CD4-positive, alpha-beta T cell treated with Interleukin-17A for 1 hour (primary cell): ENCODE measurements around the gene GPBP1.
"Not testable (repeated sequence)": the region's sequence is repeated elsewhere in the genome, so short reads cannot be mapped to it uniquely, and the experiment has no call there.

Experiments used
- DNase-seq: peaks from one replicate; pipeline ENCODE4 v3.0.0-alpha.2; 2020

Gene GPBP1

DNA sequence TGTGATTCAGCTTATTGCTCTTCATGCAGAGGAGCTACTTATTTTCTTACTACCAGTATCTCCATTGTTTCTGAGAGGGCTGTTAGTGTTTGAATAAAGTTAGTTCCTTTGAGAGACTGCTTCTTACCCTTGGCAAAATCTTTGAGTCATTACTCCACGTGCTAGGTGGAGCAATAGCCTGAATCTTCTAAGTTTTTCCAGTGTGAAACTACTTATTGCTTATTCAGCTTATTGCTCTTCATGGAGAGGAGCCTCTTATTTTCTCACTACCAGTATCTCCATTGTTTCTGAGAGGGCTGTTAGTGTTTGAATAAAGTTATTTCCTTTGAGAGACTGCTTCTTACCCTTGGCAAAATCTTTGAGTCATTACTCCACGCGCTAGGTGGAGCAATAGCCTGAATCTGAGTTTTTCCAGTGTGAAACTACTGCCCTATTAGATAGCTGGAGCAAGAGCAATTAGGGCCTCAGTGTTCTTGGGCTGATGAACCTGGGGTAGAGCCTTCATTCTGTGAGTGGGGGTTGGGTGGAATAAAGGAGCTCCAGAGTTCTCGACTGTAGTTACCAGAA is 41.9 kb downstream of the GPBP1 start:
- no peak for DNase-seq

DNA sequence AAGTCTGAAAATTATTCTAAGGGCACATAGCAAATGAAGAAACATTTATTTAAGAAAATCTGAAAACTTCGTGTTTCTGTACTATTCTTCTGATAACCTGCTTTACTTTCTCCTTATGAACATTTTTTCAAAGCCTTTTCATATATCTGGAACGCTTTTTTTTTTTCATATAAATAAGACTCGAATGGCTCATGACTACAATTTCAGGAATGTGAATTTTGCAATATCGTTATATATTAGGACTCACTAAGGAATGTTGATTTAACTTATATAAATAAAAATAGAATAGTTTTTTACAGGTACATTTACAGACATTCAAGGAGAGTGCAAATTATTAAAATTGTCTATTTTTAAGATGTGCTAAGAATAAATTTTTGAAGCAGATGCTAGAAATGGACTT is 42.9 kb downstream of the GPBP1 start:
- no peak for DNase-seq

DNA sequence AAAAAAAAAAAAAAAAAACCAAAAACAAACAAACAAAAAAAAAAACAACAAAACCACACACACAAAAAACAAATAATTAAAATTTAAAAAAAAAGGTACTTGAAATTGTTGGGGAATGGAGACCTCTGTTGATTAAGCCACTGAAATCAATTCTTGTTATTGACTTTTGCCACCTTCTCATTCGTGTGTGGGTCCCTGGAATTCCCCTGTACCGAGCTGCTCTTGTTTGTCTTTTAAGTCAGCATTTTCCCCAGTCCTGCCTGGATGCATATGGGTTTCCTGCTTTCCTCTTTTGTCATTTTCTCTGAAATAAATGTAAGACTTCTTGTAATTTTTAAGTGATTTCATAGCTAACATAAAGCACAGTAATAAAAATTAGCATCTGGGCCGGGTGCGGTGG is 45.5 kb downstream of the GPBP1 start:
- peak; percentile 51 for DNase-seq

DNA sequence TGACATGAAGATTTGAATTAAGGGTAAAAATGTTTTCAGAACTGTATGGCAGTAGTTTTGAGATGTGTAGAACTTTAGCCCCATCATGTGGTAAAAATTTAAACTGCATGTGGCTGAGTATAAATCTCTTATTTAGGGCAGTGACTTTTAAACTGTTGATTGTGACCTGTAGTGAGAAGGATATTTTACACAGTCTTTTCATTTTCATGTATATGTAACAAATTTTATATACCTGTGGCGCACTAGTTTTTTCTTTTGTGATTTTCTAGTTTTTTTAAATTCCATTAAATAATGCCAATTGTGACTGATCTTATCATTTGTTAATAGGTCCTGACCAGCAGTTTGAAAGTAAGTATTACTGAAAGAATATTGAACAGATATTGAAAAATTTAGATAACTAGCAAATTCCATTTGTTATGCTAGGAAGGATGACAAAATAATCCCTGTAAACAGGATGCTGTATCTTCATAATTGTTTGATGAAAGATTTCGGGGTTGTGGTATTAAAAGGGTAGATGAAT is 47.2 kb downstream of the GPBP1 start:
- DNase-seq: peak; percentile 85

DNA sequence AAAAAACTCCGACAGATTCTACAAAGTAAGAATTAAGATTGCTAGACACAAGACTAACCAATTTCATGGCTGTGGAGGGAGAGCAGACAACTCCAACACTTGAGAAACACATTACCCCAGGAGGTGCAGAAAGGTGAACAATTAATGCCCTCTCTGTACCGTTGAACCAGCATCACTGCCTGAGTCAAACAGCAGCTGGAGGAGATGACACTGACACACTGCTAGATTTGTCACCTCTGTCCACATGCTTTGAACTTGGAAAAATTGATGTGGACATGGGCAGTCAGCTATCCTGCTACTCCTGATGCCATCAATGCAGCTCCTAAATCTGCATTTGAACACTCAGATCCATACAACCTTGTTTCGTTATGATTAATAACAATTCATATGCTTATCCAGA is 51.7 kb downstream of the GPBP1 start:
- DNase-seq: no peak

DNA sequence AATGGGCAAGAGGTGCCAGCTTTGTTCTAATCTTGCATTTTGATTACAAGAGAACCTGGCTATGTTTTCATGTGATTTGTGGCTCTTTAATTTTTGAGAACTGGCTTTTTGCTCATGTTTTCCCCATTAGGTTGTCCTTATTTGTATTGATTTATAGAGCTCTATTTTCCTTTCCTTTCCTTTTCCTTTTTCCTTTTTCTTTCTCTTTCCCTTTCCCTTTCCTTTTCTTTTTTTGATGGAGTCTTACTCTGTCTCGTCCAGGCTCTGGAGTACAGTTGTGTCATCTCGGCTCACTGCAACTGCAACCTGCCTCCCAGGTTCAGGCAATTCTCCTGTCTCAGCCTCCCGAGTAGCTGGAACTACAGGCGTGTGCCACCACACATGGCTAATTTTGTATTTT is 55.5 kb downstream of the GPBP1 start:
- DNase-seq: no peak

DNA sequence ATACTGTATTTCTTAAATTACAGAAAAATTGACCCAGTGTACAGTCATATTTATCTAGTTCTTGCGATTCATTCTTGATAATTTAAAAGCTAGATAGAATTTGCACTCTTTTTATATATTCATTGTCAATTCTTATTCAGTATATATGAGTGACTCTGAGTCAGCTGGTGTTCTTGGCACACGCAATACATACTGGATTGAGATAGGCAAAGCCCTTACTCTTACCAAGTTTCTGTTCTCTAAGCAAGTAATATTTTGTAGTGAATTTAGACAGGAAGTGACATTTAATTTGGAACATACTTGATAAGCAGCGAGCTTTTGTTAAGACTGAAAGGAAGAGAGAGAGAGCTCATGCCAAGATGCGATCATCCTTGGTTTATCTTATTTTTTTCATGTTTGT is 57.7 kb downstream of the GPBP1 start:
- DNase-seq: no peak

DNA sequence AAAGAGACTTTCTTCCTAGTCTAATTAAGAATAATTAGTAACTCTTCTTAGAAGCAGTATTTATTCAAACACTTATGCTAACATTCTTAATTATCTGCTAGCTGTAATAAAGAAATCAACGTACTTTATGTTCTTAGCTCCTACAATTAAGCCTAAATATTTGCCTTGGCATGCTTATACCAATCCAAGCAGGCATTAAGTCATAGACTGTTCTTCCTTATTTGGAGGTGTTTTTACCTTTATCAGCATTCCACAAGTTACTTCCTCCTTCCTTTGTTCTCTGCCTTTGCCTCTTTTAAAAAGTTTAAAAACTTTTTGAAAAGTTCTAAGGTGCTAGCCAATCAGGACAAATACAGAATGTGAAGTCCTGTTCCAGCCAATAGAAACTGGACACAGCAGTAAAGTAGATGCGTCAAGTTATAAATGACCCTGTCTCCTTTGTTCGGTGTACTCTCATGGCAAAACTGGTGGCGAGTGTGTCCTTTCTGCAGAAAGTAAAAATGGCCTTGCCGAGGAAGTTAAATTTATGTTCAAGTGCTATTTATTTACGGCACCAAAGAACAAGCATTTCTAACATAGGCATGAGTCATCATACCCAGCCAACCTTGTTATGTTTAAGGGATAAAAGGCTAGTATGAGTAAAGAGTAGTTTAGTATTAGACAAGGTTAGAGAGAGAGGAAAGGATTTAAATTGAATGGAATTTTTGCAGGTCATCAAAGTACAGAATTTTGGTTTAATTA is 58.6 kb downstream of the GPBP1 start:
- no peak for DNase-seq

DNA sequence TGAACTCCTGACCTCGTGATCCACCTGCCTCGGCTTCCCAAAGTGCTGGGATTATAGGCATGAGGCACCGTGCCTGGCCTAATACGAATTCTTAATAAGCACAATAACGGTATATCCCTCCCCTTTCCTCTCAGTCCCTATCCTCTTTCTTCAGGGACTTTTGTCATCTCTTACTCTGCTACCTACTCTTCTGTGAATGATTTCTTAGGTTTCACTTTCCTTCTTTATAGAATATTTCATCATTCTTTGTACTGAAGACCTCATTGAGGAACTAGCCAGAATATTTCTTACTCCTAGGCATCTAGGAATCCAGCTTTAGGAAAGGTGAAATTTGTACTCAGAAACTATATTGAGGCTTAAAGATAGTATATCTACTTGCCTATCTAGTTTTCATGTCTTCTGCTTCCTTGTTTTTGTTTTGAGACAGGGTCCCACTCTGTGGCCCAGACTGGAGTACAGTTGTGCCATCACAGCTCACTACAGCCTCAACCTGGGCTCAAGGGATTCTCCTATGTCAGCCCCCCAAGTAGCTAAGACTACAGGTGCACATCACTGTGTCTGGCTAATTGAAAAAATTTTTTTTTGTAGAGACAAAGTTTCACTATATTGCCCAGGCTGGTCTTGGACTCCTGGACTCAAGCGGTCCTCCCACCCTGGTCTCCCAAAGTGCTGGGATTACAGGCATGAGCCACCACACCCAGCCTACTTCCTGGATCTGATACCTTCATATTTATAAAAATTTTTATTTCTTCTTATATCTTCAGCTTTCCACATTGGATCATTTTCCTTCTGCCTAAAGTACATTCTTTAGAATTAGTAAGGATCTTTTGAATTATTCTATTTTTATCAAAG is 69.7 kb downstream of the GPBP1 start:
- no peak for DNase-seq

DNA sequence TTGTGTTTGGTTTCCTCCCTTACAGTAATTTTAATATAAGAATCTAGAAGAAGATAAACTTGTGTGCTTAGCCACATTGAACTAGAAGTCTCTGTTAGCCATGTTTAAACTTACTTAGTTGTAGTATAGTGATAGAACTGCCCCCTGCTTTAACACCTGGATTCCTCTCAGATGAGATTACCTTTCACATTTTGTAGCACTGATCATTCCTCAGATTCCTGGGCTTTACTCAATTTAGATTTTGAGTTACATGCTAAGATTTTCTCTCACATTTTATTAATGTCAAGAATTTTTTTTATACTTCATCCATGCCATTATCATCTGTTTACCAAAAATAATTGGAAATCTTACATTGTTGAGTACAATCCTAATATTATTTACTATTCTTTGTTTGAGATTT is 70.5 kb downstream of the GPBP1 start:
- no peak for DNase-seq

DNA sequence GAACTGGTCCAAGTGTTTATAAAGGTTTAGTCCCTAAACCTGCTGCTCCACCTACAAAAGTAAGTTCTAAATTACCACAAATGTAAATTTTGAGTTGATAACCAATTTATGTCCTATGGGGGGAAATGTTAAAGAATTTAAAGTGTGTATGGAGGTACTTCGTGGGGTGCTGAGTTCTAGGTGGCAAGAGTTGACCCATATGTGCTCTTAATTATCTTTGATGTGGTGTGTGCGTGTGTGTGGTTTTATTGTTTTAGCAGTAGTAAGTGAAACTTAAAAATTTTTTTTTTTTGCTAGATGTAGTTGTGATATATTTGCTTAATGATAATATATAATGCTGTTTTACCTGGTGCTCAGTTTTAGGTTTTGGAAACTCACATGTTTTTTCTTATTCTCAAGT is 72.6 kb downstream of the GPBP1 start:
- DNase-seq: peak; percentile 50

DNA sequence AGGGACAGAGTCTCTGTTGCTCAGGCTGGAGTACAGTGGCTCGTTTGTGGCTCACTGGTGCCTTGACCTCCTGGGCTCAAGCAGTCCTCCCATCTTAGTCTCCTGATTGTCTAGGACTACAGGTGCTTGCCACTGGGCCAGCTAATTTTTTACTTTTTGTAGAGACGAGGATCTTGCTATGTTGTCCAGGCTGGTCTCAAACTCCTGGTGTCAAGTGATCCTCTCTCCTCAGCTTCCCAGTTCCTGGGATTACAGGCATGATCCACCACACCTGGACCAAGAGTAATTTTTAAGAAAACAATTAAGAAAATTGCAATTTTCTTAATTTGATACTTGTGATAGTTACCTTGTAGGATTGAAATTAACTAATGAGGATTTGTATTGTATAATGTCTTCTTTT is 73.9 kb downstream of the GPBP1 start:
- DNase-seq: no peak

DNA sequence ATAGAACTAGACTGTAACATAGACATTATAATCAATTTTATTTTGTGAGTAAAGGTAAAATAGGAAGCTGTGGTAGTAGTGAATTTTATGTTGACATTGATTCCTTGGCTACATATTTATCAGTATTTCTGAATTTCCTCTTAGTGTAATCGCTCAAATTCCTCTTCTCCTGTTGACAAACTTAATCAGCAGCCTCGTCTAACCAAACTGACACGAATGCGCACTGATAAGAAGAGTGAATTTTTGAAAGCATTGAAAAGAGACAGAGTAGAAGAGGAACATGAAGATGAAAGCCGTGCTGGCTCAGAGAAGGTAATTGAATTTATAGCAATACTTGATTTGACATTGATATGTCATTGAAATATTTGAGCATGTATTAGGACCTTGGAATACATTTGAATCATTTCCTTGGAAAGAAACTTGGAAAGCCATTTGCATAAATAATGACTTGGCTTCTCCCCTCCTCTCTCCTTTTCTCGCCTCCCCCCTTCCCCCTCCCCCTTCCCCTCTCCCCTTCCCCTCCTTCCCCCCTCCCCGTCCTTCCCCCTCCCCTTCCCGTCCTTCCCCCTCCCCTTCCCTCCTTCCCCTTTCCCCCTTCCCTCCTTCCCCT is 75.5 kb downstream of the GPBP1 start:
- no peak for DNase-seq

DNA sequence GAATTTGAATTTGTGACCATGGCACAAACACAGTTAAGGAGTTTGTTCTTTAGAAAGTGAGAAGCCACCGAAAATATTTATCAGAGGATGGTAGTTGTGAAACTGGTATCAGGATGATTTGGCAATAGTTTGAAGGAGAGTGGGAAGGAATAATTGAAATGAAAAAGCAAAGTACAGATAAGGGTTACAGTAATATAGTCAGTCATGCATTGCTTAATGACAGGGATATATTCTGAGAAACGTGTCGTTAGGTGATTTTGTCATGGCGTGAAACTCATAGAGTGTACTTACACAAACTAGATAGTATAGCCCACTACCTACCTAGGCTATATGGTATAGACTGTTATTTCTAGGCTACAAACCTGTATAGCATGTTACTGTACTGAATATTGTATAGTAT is 84.2 kb downstream of the GPBP1 start:
- no peak for DNase-seq

DNA sequence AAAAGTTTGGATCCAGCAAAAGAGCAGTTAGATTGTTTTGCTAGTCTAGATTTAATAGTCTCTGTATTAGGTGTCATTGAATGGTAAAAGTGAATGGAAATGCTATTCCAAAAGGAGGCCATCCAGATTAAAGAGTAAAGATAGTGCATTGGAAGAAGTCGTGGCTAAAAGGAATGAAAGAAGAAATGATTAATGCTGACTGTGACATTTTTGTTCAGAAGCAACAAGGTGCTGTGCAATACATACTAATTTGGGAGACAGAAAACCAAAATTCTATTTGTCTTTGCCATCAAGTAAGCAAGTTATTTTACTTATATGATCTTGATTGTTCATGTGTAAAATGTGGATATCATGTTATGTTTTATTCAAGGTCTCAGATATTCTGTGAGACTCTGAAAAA is 85.1 kb downstream of the GPBP1 start:
- DNase-seq: no peak

DNA sequence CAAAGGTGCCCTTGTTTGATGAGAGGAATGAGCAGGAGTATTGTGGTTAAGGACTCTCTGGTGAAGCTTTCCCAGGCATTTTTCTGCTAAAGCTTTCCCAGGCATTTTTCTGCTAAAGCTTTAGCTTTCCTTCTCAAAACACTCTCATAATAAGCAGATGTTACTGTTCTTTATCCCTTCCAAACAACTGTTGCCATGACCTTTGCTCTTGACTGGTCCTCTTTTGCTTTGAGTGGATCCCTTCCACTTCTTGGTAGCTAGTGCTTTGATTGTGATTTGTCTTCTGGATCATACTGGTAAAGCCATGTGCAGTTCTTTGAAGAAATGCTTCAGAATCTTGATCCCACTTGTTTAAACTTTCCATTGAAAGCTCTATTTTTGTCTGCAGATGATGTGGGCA is 85.8 kb downstream of the GPBP1 start:
- no peak for DNase-seq

DNA sequence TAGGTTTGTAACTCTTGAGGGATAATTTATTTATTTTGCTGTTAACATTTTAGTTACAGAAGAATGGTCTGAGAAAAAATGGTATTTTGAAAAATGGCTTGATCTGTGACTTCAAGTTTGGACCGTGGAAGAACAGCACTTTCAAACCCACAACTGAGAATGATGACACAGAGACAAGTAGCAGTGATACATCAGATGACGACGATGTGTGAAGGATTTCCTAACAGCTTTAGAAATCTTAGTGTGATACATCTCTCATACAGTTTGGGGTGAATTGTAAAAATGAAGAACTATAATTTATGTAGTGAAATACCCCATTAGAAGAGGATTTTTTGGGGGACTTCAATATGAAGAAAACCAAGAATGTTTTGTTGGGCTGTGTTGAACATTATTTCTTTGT is 88.7 kb downstream of the GPBP1 start:
- DNase-seq: no peak

DNA sequence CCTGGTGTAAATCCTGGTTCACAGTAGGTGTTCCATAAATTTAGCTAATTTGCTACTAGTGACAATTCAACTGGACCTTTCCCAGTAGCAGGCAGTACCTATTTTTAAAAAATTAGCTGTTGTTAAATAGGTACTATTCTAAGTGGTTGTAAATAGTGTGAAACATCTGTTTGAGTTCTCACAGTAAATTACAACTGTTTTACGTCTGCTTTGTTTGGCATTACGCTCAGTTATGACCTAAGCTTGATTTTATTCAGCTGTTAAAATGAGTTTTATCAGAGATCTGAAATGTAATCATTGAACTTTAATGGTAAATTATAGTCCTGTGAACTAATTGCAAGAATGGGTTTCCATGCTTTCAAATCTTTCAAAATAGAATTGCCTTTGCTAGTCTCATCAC is 93.9 kb downstream of the GPBP1 start:
- no peak for DNase-seq

DNA sequence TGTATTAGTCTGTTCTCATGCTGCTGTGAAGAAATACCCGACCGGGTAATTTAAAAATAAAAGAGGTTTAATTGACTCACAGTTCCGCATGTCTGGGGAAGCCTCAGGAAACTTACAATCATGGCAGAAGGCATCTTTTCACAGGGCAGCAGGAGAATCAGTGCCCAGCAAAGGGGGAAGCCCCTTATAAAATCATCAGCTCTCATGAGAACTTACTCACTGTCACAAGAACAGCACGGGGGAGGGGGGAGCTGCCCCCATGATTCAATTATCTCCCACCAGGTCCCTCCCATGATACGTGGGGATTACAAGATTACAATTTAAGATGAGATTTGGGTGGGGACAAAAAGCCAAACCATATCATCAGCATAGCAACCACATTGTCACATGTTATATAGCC is 102.5 kb downstream of the GPBP1 start:
- DNase-seq: no peak

DNA sequence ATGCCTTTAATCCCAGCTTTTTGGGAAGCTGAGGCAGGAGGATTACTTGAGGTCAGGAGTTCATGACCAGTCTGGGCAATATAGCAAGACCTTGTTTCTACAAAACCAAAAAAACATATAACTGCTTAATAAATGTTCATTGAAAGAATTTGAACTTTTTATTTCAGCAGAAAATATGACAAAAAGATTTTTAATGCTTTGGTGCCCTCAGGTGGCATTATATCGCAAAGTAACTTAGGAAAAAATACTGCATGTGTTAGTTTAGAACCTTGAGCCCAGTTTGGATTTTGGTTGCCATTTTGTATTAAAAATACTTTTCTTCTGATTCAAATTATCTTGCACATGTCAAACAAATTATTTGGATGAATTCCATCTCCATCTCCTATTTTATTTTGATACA is 103.2 kb downstream of the GPBP1 start:
- no peak for DNase-seq

DNA sequence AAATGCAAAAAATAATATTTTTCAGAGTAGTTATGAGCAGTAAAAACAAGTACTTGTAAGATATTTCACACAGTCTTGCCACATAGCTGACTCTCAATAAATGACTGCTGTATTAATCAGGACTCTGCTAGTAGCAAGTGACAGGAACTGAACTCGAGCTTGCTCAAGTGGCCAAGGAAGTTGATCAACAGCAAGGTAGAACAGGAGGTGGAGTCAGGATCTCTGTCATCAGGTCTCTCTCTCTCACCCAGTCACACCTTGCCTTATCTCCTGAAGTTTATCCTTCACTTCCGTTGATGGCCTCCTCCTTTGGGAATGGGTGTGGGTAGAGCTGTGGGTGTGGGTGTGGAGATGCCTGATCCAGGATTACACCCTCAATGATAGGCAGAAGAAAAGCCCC is 107.0 kb downstream of the GPBP1 start:
- no peak for DNase-seq

DNA sequence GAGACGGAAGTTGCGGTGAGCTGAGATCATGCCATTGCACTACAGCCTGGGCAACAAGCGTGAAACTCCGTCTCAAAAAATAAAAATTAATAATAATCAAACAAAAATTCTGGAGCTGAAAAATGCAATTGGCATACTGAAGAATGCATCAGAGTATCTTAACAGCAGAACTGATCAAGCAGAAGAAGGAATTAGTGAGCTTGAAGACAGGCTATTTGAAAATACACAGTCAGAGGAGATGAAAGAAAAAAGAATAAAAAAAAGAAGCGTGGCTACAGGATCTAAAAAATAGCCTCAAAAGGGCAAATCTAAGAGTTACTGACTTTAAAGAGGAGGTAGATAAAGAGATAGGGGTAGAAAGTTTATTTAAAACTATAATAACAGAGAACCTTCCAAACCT is 111.2 kb downstream of the GPBP1 start:
- DNase-seq: not testable (repeated sequence)

DNA sequence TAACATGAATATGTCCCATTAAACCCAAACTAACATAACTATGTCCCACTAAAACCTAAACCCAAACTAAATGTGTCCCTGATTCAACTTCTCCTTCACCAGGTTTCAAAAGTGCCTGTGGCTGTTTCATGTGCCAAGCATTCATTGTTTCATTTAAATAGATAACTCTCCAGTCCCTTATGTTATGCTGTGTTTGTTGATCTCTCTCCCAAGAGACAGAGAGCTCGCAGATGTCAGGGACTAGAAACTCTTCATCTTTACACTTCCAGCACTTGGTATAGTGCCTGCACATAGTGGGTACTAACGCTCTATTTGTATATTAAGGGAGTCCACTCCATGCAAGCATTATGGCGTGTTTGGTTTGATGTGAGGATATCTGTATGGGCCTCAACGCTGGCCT is 118.0 kb downstream of the GPBP1 start:
- DNase-seq: no peak

DNA sequence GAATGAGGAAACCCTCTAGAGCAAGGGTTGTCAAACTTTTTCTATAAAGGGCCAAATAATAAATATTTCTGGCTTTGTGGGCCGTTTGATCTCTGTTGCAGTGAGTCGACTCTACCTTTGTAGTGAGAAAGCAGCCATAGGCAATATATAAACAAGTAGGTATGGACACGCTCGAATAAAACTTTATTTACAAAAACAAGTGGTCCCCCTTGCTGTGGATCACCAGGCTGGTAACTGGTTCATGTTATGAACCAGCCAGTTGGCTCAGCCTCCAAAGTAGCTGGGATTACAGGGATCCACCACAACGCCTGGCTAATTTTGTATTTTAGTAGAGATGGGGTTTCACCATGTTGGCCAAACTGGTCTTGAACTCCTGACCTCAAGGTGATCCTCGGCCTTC is 118.5 kb downstream of the GPBP1 start:
- DNase-seq: no peak
